ENCODE data around the gene EYS.

GRCh38 chr6:64497634-64498033, 1209.4 kb downstream of the EYS start:
- TF ChIP-seq EZH2 (IDR thresholded peaks at IDR 0.05) (no peak), POLR2AphosphoS5 (IDR thresholded peaks at IDR 0.05; ENCODE audit: borderline replicate concordance, low read depth, low read length) (no peak)

All from SK-N-MC (cell line).